GM23248 (cell line): ENCODE data around the gene SPSB3. TPM values are rescaled to one million over a fixed set of nuclear protein-coding genes. Genes with fewer than 3 reads are reported as not detected.
A peak's percentile ranks its signal among the peaks of the same experiment; 100 is the strongest.

ENCODE experiments used
- DNase-seq: peaks from one replicate; pipeline ENCODE4 v3.0.0-alpha.2; 2015
- H2AFZ ChIP-seq: fragments of 200-600 bp; sonication (generic); 2 replicates; pipeline ENCODE4 v1.6.1; 2016; ENCODE audit warnings: antibody characterized with exemption
- H3F3A ChIP-seq: fragments of 200-600 bp; sonication (generic); 2 replicates; pipeline ENCODE4 v1.6.1; 2016; ENCODE audit warnings: mild to moderate bottlenecking, antibody characterized with exemption, mixed run types; ENCODE audit not compliant: insufficient read depth
- H3K27ac ChIP-seq: fragments of 200-600 bp; sonication (generic); 2 replicates; pipeline ENCODE4 v1.5.1; 2016; ENCODE audit warnings: mild to moderate bottlenecking
- H3K27me3 ChIP-seq: fragments of 200-600 bp; sonication (generic); replicated peaks from 2 replicates; pipeline ENCODE4 v1.6.1; 2016; ENCODE audit warnings: mild to moderate bottlenecking; ENCODE audit not compliant: insufficient read depth
- H3K36me3 ChIP-seq: fragments of 200-600 bp; sonication (generic); 2 replicates; pipeline ENCODE4 v1.6.1; 2016; ENCODE audit warnings: low read depth, mild to moderate bottlenecking
- H3K4me1 ChIP-seq: fragments of 200-600 bp; sonication (generic); 2 replicates; pipeline ENCODE4 v1.6.1; 2016; ENCODE audit warnings: mild to moderate bottlenecking; ENCODE audit not compliant: insufficient read depth
- H3K4me2 ChIP-seq: fragments of 200-600 bp; sonication (generic); one replicate; pipeline ENCODE4 v1.6.1; 2016; ENCODE audit warnings: mild to moderate bottlenecking; ENCODE audit not compliant: unreplicated experiment
- H3K4me3 ChIP-seq: fragments of 200-600 bp; sonication (generic); 2 replicates; pipeline ENCODE4 v1.5.1; 2016; ENCODE audit warnings: mild to moderate bottlenecking
- H3K79me2 ChIP-seq: fragments of 200-600 bp; sonication (generic); 2 replicates; pipeline ENCODE4 v1.6.1; 2016; ENCODE audit warnings: mild to moderate bottlenecking; ENCODE audit not compliant: insufficient read depth
- H3K9ac ChIP-seq: fragments of 200-600 bp; sonication (generic); 2 replicates; pipeline ENCODE4 v1.6.1; 2016; ENCODE audit warnings: mild to moderate bottlenecking
- H3K9me2 ChIP-seq: fragments of 200-600 bp; sonication (generic); 2 replicates; pipeline ENCODE4 v1.6.1; 2016; ENCODE audit warnings: mixed run types, mild to moderate bottlenecking, moderate library complexity; ENCODE audit not compliant: insufficient read depth
- H3K9me3 ChIP-seq: fragments of 200-600 bp; sonication (generic); one replicate; pipeline ENCODE4 v1.6.1; 2017; ENCODE audit warnings: low read depth
- H4K20me1 ChIP-seq: fragments of 200-600 bp; sonication (generic); 2 replicates; pipeline ENCODE4 v1.6.0; 2016; ENCODE audit not compliant: insufficient read depth
- EZH2 ChIP-seq: fragments of 200-600 bp; sonication (generic); IDR thresholded peaks from 2 replicates; pipeline ENCODE4 v1.6.1; 2018; ENCODE audit warnings: antibody characterized with exemption, mild to moderate bottlenecking; ENCODE audit not compliant: insufficient read depth, poor library complexity, severe bottlenecking
- EZH2phosphoT487 ChIP-seq: fragments of 200-600 bp; sonication (generic); IDR thresholded peaks from 2 replicates; pipeline ENCODE4 v1.6.1; 2018; ENCODE audit warnings: antibody characterized with exemption, moderate library complexity, mild to moderate bottlenecking, low read depth; ENCODE audit not compliant: insufficient read depth
- WGBS, 2 experiments: methylation state at CpG; one replicate each; pipeline ENCODE4 v1.1.6; 2015 to 2017; ENCODE audit warnings: low lambda C conversion rate in 2 of 2, low coverage in 1 of 2; ENCODE audit errors: missing lambda C conversion rate in 2 of 2; 5-methylcytosine and 5-hydroxymethylcytosine counted together
- in situ Hi-C: fragments of 300-500 bp; cut with MboI; formaldehyde crosslinking; loops from 2 replicates; pipeline ENCODE4 v1.15.0; 2020
- polyA plus RNA-seq: library from polyadenylated mRNA; unstranded; fragments of >200 nt; fragmentation: Nextera tagmentation; extraction: Ambion mirVana; gene quantifications from 2 replicates; pipeline ENCODE4 v1.2.1, GENCODE V29; 2016
- total RNA-seq: library from RNA; depleted of rRNA; stranded (reverse); fragments of >200 nt; shearing (Covaris generic); gene quantifications from 2 replicates; pipeline ENCODE4 v1.2.3, GENCODE V29; 2014

The SPSB3 gene
- total and polyA plus RNA-seq, 2 experiments from 2014 or later: 35.3 to 35.6 TPM

DNA sequence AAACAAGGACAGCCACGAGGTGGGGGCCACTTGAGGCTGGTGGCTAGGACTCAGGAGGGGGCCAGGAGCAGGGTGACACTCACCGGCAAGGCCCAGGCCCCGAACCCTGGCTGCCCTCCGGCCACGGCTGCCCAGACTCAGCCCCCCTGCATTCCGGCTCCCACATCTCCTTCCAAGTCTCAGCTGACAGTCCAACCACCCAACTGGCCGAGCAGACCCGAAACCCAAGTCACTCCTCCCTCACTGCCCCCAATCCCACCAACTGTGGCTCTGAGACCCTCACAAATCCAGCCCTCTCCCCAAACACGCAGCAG is 34.9 kb upstream of the SPSB3 start:
- no peaks in the 10 kb centered on the region; the same call in 1 of the 2 replicates for H3K36me3 ChIP-seq
- no peak overlapping the region for H3K4me2 ChIP-seq
- H3K79me2 ChIP-seq: no peaks in the 10 kb centered on the region
- in situ Hi-C loops: no loop called here
- peaks cover 7% of the 10 kb centered on the region for H3F3A ChIP-seq
- H4K20me1 ChIP-seq: no peaks in the 10 kb centered on the region
- DNase-seq: no peak
- no peak overlapping the region for H2AFZ ChIP-seq
- no peaks in the 10 kb centered on the region for H3K9me3 ChIP-seq
- TF ChIP-seq EZH2: no peak
- TF ChIP-seq EZH2phosphoT487: no peak
- no peak overlapping the region for H3K4me3 ChIP-seq
- H3K4me1 ChIP-seq: no peaks in the 10 kb centered on the region
- 79 to 88% methylated on average over 9 of the region's 9 CpGs for WGBS, 2 experiments
- no peaks in the 10 kb centered on the region for H3K27me3 ChIP-seq
- no peaks in the 10 kb centered on the region for H3K9me2 ChIP-seq
- no peak overlapping the region for H3K9ac ChIP-seq
- H3K27ac ChIP-seq: no peak overlapping the region

DNA sequence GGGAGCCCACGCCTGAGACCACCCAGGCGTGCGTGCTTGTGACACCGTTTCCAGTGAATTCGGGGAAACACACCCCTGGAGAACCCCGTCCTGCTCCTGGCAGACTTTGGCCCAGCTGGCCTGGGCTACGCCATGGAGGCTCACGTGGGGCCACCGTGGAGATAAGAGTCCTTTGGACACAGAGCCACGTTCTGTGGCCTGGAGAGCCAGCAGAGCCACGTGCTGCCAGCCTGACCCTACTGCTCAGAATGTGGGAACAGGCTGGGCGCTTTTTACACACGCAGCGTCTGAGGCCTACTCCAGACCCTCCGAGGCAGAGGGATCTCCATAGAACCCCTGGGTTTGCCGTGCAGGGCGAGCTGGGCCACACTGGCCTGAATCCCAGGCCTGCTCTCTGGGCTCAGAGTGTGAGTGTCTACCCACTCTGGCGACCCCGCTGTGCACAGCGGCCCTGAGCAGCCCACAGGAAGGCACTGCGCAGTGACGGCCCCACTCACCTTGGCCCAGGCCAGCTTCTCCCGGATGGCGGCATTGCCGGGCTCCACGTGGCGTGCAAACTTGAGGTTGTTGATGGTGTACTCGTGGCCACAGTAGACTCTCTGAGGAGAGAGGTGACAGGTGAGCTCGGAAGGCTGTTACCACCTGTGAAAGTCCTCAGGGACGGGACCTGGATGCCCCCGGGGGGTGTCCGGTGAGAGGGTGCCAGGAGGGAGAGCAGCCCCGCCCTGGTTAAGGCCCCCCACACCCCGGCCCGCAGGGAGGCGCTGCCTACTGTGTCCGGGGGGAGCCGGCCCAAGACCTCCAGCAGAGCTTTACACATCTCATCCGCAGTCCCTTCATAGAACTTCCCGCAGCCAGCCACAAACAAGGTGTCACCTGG is 34.3 kb upstream of the SPSB3 start:
- WGBS, 2 experiments: 91 to 92% methylated on average over 35 to 40 of the region's 40 CpGs

GRCh38 chr16:1815461-1815860 is 33.1 kb upstream of the SPSB3 start:
- Histone ChIP-seq H3K27ac (no peak overlapping the region), H3K4me1 (no peaks in the 10 kb centered on the region), H4K20me1 (no peaks in the 10 kb centered on the region), H3K4me3 (no peak overlapping the region), H3K9me2 (no peaks in the 10 kb centered on the region), H3K9me3 (no peaks in the 10 kb centered on the region), H3F3A (peaks cover 7% of the 10 kb centered on the region), H3K9ac (no peak overlapping the region), H3K79me2 (no peaks in the 10 kb centered on the region), H3K4me2 (no peak overlapping the region), H3K27me3 (no peaks in the 10 kb centered on the region), H2AFZ (no peak overlapping the region), H3K36me3 (no peaks in the 10 kb centered on the region; the same call in 1 of the 2 replicates)
- DNase-seq: no peak
- in situ Hi-C loops: no loop called here
- TF ChIP-seq EZH2phosphoT487 (no peak), EZH2 (no peak)
- WGBS, 2 experiments: 89 to 90% methylated on average over 11 of the region's 11 CpGs

More for the DNA sequence above, 34.3 kb upstream of the SPSB3 start:
- Histone ChIP-seq H3K36me3 (no peaks in the 10 kb centered on the region; the same call in 1 of the 2 replicates), H3K27me3 (no peaks in the 10 kb centered on the region), H3K4me1 (no peaks in the 10 kb centered on the region), H3F3A (peaks cover 7% of the 10 kb centered on the region), H3K9ac (no peak overlapping the region), H4K20me1 (no peaks in the 10 kb centered on the region), H3K27ac (no peak overlapping the region), H3K9me3 (no peaks in the 10 kb centered on the region), H2AFZ (no peak overlapping the region), H3K9me2 (no peaks in the 10 kb centered on the region), H3K4me2 (no peak overlapping the region), H3K4me3 (no peak overlapping the region), H3K79me2 (no peaks in the 10 kb centered on the region)
- in situ Hi-C loops: no loop called here
- TF ChIP-seq EZH2phosphoT487: no peak
- no peak for TF ChIP-seq EZH2
- DNase-seq: no peak

DNA sequence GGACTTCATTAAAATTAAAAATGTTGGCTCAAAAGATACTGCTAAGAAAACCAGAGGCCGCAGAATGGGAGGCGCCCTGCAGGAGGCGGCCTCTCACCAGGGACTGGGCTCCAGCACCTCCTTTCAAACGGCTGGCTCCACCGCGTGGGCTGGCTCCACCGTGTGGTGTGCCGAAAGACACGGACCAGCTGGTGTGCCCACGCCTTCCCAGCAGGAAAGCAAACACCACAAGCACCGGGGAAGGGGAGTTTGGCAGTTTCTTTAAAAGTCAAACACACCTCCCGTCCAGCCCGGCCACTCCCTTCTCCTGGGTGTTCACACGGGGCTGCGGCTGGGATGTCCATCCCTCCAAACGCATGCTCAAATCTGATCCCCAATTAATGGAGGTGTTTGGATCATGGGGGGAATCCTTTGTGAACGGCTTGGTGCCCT is 30.4 kb upstream of the SPSB3 start:
- peak; percentile 80 for DNase-seq
- no peaks in the 10 kb centered on the region for H4K20me1 ChIP-seq
- no peak overlapping the region for H2AFZ ChIP-seq
- no peaks in the 10 kb centered on the region; the same call in 1 of the 2 replicates for H3K36me3 ChIP-seq
- H3K9me2 ChIP-seq: no peaks in the 10 kb centered on the region
- H3K79me2 ChIP-seq: no peaks in the 10 kb centered on the region
- TF ChIP-seq EZH2phosphoT487 (no peak), EZH2 (no peak)
- in situ Hi-C loops: no loop called here
- H3K4me1 ChIP-seq: no peaks in the 10 kb centered on the region
- WGBS, 2 experiments: 32 to 33% methylated on average over 17 of the region's 17 CpGs
- H3K27me3 ChIP-seq: no peaks in the 10 kb centered on the region
- peaks cover 7% of the 10 kb centered on the region for H3F3A ChIP-seq
- no peak overlapping the region for H3K9ac ChIP-seq
- no peaks in the 10 kb centered on the region for H3K9me3 ChIP-seq
- no peak overlapping the region for H3K4me3 ChIP-seq
- no peak overlapping the region for H3K27ac ChIP-seq
- peak overlapping the region; percentile 14 for H3K4me2 ChIP-seq
